ENCODE results near the gene BAHD1.

The BAHD1 gene

DNA sequence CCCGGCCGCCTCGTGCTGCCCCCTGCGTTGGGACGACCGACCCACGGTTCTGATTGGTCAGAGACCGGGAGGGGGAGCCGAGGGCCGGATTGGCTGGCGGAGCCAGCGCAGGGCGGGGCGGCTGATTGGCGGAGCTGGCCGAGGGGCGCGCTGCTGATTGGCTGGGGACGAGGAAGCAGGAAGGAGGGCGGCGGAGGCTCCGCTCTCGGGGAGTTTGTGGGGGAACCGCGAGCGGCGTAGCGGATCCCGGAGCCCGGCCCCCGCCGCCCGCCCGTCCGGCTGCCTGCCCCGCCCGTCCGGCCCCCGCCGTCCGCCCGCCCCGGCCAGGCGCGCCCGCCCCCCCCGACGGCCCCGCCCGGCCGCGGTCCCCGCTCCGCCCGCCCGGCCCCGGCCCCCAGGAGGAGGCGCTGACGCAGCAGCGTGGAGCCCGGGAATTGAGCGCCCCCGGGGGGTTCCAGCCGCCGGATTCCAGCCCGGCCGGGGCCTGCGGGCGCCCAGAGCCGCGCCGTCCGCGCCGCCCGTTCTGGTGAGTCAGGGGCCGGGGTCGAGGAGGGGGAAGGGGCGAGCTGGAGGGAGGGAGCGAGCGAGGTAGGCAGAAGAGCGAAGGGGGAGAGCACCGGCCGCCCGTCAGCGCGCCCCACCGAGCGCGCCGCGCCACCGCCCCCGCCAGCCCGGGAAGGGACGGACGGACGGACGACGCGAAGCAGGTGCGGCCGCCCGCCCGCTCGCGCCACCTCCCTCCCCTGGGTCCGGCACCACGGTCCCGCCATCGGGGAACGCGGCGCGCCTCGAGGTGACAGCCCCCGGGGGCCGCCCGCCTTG lies at the start of gene BAHD1:
TSS of gene BAHD1 (plus strand) at position 211 of the 822 bp plus-strand sequence. CDS start 17,512 bp downstream, outside the sequence.
- peak; percentile 96 for DNase-seq

DNA sequence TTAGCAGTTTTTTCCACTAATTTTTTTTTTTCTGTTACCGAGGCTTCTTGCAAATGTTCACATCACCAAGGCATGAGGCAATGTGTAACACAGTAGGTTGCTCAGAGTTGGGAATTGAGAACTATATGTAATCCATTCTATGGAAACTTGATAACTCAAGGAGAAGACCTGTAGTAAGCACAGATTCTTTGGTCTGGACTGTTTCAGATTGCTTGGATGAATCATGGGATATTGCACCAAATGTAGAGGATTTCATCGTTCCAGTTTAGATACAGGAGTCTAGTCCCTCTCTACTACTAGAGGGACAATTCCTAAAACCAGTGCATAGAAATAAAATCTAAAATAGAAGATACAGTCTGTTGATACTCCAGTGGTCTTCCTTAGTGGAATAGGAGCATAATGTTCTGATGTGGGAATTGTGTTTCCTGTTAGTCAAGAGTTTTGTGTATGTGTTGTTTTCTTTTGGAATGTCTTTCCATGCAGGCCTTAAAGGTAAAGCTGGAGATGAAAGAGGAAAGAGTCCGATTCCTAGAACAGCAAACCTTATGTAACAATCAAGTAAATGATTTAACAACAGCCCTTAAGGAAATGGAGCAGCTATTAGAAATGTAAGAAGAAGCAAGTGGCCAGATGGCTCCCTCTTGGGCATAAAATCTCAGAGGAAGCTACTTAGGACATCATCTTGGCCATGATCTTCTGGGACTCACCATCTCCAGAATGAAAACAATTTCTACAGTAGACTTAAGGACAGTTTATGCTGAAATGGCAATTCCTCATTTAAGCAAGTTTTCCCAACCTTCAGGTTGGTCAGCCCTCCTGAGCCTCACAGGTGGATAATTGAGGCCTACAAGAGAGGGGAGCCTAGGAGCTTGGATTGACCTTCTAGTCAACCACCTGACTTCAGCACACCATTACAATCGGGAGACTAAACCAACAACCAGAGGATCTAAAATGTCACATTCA lies 47.5 kb upstream of the BAHD1 start:
- no peak for DNase-seq

DNA sequence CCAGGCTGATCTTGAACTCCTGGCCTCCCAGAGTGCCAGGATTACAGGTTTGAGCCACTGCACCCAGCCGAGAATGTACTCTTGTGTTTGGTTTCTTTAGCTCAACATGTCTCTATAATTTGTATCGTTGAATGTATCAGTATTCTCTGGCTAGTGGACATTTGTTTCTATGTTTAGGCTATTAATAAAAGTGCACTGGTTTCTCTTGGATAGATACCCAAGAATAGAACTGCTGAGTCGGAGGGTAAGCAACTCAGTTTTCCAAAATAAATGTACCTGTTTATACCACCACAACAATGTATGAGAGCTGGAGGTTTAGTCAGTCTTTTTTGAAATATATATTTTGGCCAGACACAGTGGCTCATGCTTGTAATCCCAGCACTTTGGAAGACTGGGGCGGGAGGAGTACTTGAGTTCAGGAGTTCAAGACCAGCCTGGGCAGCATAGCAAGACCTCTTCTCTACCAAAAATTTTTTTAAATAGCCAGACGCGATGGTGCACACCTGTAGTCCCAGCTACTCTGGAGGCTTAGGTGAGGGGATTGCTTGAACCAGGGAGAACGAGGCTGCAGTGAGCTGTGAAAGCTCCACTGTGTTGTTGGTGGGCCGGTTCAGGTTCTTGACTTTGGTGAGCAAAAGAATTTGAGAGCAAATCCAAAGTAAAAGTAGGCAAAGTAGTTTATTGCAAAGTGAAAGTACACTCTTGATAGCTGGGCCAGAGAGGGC lies 42.9 kb upstream of the BAHD1 start:
- DNase-seq = no peak

DNA sequence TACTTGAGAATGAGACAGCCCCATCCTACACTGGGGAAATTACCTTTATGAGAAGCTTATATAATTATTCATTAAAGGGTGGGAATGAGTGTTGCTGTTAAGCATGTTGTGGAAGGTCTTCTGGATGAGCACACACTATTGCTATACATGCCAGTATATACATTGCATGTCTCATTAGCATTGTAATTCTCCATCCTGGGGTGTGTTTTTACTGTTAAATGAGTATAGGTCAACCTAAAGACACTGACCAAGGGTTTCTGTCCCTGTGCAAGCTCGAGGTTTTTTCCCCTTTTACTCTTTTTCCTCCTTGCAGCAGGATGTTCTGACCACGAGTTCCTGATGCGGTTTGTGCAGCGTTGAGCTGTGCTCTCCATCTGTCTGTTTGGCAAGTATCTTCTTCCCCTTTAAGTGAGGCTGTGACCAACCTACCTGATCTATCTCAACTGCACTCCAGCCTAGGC lies 42.3 kb upstream of the BAHD1 start:
- no peak for DNase-seq

DNA sequence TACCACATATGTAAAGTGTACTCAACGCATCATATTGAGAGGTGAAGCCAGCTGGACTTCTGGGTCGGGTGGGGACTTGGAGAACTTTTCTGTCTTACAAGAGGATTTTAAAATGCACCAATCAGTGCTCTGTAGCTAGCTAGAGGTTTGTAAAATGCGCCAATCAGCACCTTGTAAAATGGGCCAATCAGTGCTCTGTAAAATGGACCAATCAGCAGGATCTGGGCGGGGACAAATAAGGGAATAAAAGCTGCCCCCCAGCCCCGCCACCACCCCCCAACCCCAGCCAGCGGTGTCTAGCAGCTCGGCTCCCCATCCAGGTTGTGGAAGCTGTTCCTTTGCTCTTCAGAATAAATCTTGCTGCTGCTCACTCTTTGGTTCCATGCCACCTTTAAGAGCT lies 41.4 kb upstream of the BAHD1 start:
- no peak for DNase-seq

DNA sequence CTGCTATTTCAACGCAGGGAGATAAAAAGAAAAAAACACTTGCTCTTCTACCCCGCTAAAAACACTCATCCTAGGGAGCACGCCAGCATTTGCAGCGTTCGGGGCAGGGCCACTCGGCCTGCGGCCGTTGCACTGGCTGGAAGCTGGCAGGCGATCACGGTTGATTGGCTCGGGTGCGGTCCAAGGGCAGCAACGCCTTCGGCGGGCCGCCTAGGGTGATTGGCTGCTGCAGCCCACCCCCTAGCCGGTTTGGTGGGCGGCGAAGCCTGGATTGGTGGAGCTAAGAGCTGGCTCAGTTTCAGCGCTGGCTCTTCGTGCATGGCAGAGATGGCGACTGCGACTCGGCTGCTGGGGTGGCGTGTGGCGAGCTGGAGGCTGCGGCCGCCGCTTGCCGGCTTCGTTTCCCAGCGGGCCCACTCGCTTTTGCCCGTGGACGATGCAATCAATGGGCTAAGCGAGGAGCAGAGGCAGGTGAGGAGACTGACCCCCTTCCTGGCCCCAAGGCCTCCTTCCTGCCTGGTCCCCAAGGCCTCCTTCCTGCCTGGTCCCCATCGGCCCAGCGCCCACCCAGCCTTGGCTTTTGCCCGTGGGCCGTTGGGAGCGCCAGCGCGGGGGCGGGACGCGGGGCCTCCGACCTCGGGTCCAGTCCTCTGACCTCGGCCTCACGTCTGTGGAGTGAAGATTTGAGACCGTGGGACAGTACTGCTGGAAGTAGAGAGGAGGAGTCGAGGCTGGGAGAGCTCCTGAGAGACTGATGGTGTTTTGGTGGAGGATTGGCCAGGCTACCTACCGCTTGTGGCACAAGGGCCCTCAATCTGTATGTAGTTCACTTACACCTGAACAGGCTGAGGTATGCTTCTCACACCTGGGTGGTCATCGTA lies 35.0 kb upstream of the BAHD1 start, which contains the start of gene IVD:
TSS of gene IVD (plus strand) at position 295 of the 881 bp plus-strand sequence. CDS start at position 328, 33 bp downstream.
- peak; percentile 95 for DNase-seq

DNA sequence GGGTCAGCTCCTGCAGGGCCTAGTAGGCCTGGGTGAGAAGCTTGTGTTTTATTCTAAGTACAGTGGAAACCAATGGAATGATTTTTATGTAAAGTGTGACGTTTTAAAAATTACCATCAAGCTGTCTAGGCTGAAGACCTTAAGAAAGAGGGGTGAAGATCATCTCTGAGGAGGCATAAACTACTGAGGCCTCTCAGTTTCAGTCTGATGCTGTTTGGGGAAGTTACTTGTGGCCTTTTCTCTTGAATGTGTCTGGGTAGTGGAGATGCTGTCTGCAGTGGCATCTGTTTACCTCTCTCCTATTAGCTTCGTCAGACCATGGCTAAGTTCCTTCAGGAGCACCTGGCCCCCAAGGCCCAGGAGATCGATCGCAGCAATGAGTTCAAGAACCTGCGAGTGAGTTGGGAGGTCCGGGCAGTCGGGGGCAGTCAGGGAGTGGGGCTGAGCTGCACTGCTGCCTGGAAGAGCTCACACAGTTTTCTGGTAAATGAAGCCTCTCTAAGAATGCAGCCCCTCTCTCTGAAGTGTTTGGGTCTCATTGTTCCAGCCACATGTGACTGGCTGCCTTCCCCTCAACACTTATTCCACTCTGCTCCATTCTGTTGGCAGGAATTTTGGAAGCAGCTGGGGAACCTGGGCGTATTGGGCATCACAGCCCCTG lies 33.3 kb upstream of the BAHD1 start:
- no peak for DNase-seq

DNA sequence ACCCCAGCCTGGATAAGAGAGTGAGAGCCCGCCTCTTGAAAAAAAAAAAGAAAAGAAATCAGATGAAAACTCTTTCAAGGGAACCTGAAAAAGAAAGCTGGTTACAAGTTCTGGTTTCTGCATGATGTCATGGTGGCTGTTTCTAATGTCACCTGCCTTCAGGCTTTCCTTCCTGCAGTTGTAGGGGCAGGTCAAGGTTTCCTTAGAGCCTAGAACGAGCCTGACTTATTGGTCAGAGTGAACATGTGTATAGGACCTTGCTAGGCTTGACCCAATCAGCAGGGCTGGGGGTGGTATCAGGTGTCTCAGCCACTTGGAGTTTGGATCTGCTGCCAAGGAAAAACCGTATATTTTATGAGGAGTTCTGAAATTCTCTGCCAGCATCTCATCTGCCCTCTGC lies 31.4 kb upstream of the BAHD1 start:
- DNase-seq = no peak

DNA sequence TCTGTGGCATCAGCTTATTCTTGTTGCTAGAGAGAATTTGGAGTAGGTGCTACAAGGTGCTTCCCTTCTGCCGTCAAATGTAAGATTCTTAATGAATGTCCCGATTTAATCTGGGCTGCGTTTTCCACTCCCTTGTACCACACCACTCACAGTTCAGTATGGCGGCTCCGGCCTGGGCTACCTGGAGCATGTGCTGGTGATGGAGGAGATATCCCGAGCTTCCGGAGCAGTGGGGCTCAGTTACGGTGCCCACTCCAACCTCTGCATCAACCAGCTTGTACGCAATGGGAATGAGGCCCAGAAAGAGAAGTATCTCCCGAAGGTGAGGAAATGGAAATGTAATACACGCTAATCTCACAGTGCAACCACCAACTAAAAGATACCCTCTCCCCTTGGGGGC lies 30.3 kb upstream of the BAHD1 start:
- no peak for DNase-seq

DNA sequence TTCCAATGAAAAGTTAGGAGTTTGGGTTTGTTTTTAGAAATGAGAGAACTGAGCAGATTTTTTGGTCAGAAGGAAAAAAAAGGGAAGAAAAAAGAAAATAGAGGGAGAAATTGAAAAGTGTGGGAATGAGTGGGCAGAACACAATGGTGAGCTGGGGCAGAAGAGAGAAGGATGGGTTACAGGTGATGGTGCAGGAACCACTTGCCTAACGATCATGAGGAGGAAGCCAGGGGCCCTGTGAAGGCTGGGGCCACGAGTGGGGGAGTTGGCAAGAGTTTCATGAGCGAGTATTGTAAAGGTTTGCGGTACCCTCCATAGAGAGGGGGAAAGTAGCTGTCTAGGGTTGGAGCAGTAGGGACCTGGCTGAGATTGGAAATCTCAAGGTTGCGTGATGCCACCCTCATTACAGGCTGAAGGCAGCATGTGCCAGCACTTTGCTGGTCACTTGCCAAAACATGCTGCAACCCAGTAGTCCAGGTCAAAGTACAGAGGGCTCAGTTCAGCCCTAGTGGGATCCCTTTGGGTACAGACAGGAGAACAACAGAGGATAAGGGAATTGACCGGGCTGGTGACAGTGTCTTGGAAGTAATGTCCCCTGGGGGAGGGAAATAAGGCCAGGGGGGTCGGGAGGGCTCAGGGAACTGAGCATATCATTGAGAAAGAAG lies 28.5 kb upstream of the BAHD1 start:
- no peak for DNase-seq

DNA sequence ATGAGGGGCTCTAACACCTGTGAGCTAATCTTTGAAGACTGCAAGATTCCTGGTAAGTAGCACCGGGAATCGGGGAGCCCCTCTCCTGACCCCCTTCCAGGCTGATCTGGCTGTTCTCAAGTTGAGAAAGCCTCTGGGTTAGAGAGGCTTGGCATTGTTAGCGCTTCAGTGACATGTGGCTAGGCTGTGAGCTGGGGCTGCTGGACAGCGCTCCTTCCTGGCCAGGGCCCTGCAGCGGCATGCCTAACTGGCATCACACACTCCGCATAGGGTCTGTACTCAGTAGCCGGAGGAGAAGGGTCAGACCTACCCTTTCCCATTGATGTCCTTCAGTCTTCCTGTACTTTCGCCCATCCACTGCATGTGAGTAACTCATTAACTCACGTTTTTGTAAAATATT lies 27.7 kb upstream of the BAHD1 start:
- DNase-seq = no peak

DNA sequence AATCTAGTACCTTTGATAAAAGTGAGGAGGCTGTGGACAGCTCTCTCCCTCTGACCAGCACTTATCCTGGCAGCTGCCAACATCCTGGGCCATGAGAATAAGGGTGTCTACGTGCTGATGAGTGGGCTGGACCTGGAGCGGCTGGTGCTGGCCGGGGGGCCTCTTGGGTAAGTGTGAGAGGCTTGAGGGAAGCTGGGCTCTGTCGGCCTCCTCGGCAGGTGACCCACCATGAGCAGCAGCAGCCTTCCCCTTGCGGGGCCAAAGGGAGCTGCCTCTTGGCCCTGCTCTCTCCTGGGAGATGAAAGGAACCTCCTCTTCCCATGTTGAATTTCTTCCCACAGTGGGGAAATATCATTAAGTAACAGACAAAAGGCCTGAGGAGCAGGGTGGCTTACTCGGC lies 25.9 kb upstream of the BAHD1 start:
- no peak for DNase-seq

DNA sequence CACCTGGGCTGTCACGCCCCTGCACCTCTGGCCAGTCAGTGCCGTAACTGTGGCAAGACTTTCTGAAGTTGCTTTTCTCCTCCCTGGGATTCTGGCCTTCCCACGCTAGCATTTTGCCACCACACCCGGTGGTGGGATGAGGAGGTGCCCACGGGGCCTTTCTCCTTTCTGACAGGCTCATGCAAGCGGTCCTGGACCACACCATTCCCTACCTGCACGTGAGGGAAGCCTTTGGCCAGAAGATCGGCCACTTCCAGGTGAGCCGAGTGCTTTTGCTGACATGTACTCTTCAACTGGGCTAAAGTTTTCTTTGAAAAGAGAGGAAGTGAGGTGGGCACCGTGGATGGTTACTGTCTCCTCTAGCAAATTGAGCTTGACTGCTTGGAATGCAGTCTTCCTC lies 25.5 kb upstream of the BAHD1 start:
- DNase-seq = no peak

DNA sequence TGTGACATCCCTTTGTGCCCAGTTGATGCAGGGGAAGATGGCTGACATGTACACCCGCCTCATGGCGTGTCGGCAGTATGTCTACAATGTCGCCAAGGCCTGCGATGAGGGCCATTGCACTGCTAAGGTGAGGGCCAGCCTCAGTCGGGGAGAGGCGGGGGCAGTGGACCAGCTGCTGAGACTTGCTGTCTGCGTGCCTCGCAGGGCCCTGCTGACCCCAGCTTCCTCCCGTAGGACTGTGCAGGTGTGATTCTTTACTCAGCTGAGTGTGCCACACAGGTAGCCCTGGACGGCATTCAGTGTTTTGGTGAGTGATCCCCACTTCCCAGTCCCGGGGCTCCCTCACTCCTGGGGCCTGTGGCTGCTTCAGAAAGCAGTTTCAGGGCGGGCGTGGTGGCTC lies 24.7 kb upstream of the BAHD1 start:
- no peak for DNase-seq

DNA sequence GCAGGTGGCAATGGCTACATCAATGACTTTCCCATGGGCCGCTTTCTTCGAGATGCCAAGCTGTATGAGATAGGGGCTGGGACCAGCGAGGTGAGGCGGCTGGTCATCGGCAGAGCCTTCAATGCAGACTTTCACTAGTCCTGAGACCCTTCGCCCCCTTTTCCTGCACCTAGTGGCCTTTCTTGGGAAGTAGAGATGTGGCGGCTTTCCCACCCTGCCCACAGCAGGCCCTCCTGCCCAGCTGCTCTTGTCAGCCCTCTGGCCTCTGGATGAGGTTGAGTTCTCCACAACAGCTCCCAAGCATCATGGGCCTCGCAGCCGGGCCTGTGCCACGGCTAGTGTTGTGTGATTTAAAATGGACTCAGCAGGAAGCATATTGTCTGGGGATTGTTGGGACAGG lies 22.6 kb upstream of the BAHD1 start:
- DNase-seq = no peak

DNA sequence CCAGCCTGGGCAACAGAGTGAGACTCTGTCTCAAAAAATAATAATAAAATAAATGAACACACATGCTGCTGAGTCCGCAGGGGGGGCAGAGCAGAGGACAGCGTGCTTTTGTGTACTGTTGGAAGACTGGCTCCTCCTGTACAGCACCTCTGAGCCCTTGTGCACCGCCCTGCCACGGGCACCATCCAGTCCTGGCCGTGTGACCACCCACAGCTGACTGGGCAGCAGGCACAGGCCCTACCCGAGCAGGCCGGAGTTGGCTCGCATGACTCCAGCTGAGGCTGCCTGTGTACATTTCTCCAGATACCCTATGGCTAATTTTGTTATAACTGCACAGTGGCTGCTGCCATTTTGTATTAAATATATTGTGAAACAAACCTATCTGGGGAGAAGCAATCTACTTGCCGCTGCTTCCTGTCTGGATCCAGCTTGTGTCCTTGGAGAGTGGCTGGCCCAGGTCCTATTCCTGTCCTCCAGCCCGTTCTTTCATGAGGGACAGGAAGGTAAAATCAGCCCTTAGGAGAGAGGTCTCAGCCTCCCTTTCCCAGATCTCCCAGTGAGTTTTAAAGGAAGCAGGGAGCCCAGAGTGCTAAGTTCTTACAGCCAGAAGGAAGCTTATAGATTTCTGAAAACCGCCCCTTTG lies 20.6 kb upstream of the BAHD1 start:
- DNase-seq = no peak

DNA sequence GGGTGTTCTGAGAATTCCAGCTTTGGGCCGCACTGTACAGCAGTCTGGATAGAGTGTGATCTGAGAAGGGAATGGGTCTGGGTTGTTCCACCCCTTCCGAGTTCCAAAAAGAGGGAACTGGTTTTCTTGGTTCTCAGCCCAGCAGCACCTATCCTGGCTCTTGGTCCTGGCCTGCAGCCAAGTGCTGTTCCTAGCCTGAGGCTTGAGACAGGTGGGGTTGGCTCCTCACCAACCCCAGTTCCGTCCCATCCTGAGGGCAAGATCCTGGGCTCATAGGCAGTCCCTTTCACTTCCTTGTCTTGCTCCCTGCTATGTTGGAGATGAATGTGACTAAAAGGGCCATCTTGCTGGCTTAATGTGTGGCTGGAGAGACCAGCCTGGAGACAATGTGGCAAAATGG lies 20.0 kb upstream of the BAHD1 start:
- peak; percentile 57 for DNase-seq

DNA sequence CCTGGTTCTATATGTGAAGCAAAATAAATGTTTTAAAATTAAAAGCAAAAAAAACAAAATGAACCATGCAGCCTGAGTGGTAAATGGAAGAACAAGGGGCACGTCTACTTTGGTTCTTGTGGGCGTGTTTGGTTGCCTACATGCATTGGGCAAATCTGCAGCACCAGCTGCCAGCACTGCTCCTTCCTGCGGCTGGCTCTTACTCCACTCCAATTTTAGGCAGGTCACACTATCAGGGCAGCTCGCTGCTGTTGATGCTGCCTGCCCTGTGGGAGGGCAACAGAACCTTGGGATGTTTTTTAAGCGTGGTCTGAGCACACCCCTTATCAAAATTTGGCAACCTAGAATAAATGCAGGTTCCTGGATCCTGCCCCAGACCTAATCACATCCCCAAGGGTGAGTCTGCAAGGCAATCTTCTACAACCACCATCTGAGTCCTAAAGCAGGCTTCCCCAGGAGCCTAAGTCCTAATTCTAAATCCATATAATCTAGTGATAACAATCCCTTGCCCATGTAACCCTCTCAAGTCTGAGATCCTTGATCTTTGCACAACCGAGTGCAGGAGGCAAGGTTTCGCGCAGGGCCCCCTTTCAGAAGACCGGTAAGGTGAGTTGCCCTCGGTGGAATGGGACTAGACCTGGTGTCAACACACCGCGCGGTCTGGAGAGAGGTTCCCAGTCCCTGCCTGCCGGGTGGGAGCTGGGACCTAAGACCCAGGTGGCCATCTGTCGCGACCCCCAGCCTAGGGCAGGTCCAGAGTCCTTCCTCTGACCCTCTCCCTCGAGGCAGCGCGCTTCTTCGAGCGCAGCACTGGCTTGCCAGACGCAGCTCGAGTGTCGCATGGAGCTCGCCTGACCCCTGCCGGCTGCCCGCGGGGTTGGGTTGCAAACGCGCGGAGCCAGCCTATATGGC lies 19.3 kb upstream of the BAHD1 start:
- peak; percentile 70 for DNase-seq

DNA sequence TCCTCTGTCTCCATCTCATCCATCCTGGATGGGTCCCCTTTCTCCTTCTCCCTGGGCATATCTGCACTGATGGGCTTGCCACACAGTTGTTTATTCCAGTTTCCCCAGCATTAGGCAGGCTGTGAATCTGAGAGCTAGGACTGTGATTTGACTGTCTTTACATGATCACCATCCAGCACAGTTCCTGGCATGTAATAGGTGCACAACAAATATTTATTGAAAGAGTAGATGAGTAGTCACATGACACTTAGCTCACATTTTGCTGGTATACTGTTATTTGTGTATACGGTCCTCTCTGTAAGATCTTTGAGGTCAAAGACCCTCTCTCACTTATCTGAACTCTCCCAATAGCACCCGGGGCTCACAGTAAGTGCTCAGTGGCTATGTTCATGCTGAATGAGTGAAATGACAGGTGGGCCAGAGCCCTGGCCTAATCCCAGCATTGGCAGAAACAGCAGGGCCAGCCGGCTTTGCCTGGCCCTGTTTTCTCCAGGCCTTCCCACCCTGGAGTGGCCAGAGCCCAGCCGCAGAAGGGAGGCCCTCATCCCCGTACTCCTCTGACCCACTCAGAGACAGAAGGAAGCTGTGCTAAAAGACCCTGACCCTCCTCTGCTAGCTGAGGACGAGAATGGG lies 16.2 kb upstream of the BAHD1 start:
- no peak for DNase-seq
